ENCODE results near the gene PON2. TPM values are rescaled to one million over a fixed set of nuclear protein-coding genes. Genes with fewer than 3 reads are reported as not detected.

The PON2 gene
- total and polyA plus RNA-seq, 2 of the 8 experiments (the other 6 are each of a cell fraction or from before 2014, with no cell fraction given), result 20.6 to 31.0 TPM

DNA sequence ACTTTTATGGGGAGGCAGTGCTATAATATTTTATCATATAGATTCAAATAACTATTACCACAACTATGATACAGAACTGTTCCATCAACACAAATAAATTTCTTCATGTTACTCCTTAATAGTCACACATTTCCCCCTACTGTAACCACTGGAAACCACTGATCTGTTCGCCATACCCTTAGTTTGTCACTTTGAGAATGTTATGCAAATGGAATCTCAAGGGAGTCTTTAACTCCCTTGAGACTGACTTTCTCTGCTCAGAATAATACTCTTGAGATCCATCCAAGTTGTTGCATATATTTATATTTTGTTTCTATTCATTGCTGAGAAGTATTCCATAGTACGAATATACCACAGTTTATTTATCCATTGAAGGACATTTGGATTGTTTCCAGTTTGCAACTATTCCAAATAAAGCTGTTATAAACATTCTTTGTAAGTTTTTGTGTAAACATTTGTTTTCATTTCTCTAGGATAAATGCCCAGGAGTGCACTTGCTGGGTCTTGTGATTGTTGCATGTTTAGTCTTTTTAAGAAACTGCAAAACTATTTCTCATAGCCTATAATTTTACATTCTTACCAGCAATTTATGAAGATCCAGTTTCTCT lies 19.7 kb upstream of the PON2 start:
- Histone ChIP-seq H2BK5ac (ENCODE audit: low read depth, low read length) (no peak overlapping the region), H3K23me2 (ENCODE audit: low read depth, low read length) (no peaks in the 10 kb centered on the region), H2AFZ (ENCODE audit: low read length) (no peak overlapping the region), H3K36me3 (ENCODE audit: control insufficient read depth in 2 of 4, insufficient read depth in 4 of 4, low read length in 3 of 4) (no peaks in the 10 kb centered on the region), H3K56ac (replicated peaks; ENCODE audit: insufficient read length, low read depth, low read length) (no peak overlapping the region), H4K20me1 (replicated peaks in 1 of 2; ENCODE audit: control insufficient read depth in 1 of 2, insufficient read depth in 2 of 2, low read length in 2 of 2) (no peaks in the 10 kb centered on the region), H3K4ac (replicated peaks; ENCODE audit: insufficient read length, low read depth, low read length) (no peak overlapping the region), H4K8ac (ENCODE audit: extremely low read depth, insufficient read depth, low read length) (no peak overlapping the region), H3K79me1 (ENCODE audit: low read depth, low read length) (no peaks in the 10 kb centered on the region), H3K27me3 (replicated peaks in 1 of 4; ENCODE audit: control insufficient read depth in 3 of 4, extremely low read depth in 1 of 4, insufficient read depth in 3 of 4, low read length in 3 of 4) (no peaks in the 10 kb centered on the region), H3K9me3 (ENCODE audit: insufficient read depth in 2 of 2, low read depth in 1 of 2, low read length in 1 of 2) (peaks cover 0 to 6% of the 10 kb centered on the region in 2 experiments; a peak in 1 of 4 replicates), H4K91ac (replicated peaks; ENCODE audit: insufficient read length, low read length) (no peak overlapping the region), H3K27ac (ENCODE audit: low read depth, low read length) (no peak overlapping the region), H3K14ac (ENCODE audit: insufficient read length) (no peak overlapping the region), H3K18ac (ENCODE audit: extremely low read depth, low read length) (no peak overlapping the region), H4K5ac (ENCODE audit: insufficient read length, low read depth, low read length) (no peak overlapping the region), H3K4me3 (ENCODE audit: extremely low read depth in 1 of 4, insufficient read depth in 2 of 4, low read depth in 3 of 4, low read length in 4 of 4) (no peak overlapping the region), H2BK20ac (ENCODE audit: low read length) (no peak overlapping the region), H2BK15ac (ENCODE audit: low read length) (no peak overlapping the region), H2BK12ac (ENCODE audit: low read depth, low read length) (no peak overlapping the region), H2AK5ac (ENCODE audit: low read depth, low read length) (no peak overlapping the region), H3K4me2 (ENCODE audit: insufficient read depth in 1 of 2, low read depth in 2 of 2, low read length in 2 of 2) (no peak overlapping the region), H2BK120ac (replicated peaks; ENCODE audit: low read depth, low read length) (no peak overlapping the region), H3K9ac (replicated peaks in 1 of 4; ENCODE audit: extremely low read depth in 1 of 4, low read depth in 3 of 4, low read length in 3 of 4) (no peak overlapping the region), H3K79me2 (ENCODE audit: control insufficient read depth in 1 of 2, insufficient read depth in 2 of 2, low read length in 2 of 2) (no peaks in the 10 kb centered on the region), H3K4me1 (replicated peaks in 1 of 4; ENCODE audit: control insufficient read depth in 3 of 4, insufficient read depth in 4 of 4, low read length in 3 of 4) (no peaks in the 10 kb centered on the region), H3K23ac (ENCODE audit: insufficient read length) (no peak overlapping the region)
- 89% methylated on average over 2 of the region's 2 CpGs; no CpG with 5 or more reads in 1 of the 2 experiments for WGBS, 2 experiments (ENCODE audit: extremely low coverage in 1 of 2, insufficient coverage in 1 of 2, insufficient read length in 1 of 2, insufficient replicate concordance in 2 of 2, low coverage in 1 of 2, low lambda C conversion rate in 2 of 2, missing lambda C conversion rate in 1 of 2)
- DNase-seq (ENCODE audit: low read depth in 1 of 2, low spot score in 2 of 2) (no peak), FAIRE-seq (no peak)
- CTCF ChIA-PET (ENCODE audit: partially characterized antibody), result interaction anchor here (1.2 kb wide), 2 partner anchors 13 to 22 kb away, joined by 3 to 5 read pairs; no protein-coding TSS in a partner anchor
- POLR2A ChIA-PET (ENCODE audit: partially characterized antibody), result no interaction called here
- TF ChIP-seq CHD2 (IDR thresholded peaks at IDR 0.05; ENCODE audit: low read length) (no peak), RFX5 (IDR thresholded peaks at IDR 0.05; ENCODE audit: borderline replicate concordance, low read depth, low read length) (no peak), TBP (IDR thresholded peaks at IDR 0.05; ENCODE audit: low read depth, low read length) (no peak), HDAC2 (IDR thresholded peaks at IDR 0.05; ENCODE audit: borderline replicate concordance in 1 of 2, low read depth in 2 of 2, low read length in 2 of 2) (no peak), TAF1 (IDR thresholded peaks at IDR 0.05; ENCODE audit: low read depth, low read length) (no peak), SP4 (IDR thresholded peaks at IDR 0.05; ENCODE audit: low read length) (no peak), ATF2 (IDR thresholded peaks at IDR 0.05; ENCODE audit: low read length) (no peak), EP300 (IDR thresholded peaks at IDR 0.05; ENCODE audit: borderline replicate concordance in 1 of 2, low read depth in 2 of 2, low read length in 2 of 2) (no peak), ZNF274 (IDR thresholded peaks at IDR 0.05; ENCODE audit: borderline replicate concordance, extremely low read depth, low read length) (no peak), NANOG (IDR thresholded peaks at IDR 0.05; ENCODE audit: insufficient read depth, low read depth, low read length, poor library complexity, severe bottlenecking) (no peak)
- TF ChIP-seq, protein P1, sequence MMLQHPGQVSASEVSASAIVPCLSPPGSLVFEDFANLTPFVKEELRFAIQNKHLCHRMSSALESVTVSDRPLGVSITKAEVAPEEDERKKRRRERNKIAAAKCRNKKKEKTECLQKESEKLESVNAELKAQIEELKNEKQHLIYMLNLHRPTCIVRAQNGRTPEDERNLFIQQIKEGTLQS (IDR thresholded peaks at IDR 0.05; ENCODE audit: insufficient read depth, low read depth, low read length), result no peak
